ENCODE measurements around the gene PKM.

Gene PKM

DNA sequence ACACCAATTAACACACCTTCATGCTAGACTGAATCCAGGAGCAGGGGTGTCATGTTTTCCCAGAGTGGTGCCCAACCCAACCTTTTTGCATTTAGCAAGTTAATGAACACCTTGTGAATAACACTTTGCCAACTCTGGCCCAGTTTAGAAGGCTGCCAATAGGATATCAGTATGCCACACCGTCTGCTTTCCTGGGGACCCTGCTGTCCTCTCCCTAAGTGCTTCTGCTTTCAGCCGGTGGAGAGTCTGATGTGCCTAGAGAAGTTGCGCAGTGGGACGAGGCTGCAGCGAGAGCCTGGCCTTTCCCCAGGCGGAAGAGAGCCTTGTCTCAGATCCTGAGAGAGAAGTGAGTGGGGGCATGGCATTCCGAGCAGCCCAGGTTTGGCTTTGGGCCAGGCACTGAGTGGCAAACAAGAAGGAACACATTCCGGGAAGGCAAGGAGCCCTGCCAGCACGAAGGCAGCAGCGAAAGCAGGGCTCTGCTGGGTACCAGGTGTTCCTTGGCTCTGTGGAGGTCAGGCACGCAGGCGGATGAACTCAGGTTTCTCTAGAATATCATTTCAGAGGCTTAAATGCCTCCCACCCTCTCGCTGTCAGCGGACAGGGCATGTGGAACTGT lies 75.9 kb downstream of the PKM start:
- DNase-seq, result no peak

DNA sequence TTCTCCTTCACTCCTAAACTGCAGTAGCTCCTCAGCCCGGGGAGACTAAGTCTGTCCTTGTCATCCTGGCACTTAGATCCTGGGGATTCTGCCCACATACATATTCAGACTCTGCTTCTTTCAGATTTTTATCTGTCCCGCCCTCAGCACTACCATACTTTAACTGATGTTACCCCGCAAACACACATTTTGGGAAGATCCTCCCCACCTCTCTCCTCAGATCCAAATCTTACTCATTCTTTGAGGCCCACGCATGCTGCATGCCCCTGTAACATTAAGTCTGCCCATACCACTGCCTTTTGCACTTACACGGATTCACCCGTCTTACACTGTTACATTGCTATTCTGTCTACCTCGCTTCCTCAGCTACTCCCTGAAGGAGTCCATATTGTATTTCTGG lies 76.7 kb downstream of the PKM start:
- no peak for DNase-seq

DNA sequence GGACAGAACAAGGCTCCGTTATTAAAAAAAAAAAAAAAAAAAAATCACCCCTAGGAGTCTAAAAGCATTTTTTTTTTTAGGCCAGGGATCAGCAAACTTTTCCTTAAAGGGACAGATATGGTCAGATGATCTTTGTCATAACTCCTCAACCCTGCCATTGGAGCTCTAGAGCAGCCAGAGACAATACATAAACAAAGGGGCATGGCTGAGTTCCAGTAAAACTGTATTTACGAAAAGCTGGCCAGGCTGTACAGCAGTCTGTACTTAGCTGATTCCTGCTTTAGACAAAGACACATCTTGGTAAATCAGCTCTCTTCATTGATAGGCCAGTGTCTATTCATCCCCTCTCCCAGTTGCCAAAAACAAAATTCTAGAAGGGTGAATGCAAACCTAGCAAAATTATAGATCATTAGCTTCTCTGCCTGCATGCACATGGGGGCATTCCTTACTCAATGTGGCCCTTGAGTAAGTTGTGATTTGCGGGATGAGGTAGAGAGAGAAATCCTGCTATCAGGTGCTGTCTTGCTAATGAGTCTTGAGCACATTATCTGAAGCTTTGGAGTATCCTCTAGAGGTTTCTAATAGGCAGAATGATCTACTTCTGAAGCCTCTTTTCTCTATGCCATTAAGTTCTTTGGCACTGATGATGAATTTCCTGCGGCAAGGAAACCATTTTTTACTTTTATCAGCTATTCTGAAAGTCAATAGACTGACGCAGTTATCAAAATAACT lies 77.6 kb downstream of the PKM start:
- DNase-seq, result no peak

Data from SHP77 treated with DMSO at 0.1 percent for 48 hours (cell line).